Neural cell (in vitro differentiated cells): ENCODE data around the gene RASA1. TPM values are rescaled to one million over a fixed set of nuclear protein-coding genes. Genes with fewer than 3 reads are reported as not detected.
A peak's percentile ranks its signal among the peaks of the same experiment; 100 is the strongest.
"Not testable (repeated sequence)": the region's sequence is repeated elsewhere in the genome, so short reads cannot be mapped to it uniquely, and the experiment has no call there.

Experiments used
- H2AFZ ChIP-seq: fragments of 200-600, 300-800 bp; sonication (generic), shearing (Covaris generic); 2 replicates; pipeline ENCODE4 v1.6.0; 2014; ENCODE audit warnings: low read depth, mild to moderate bottlenecking, antibody characterized with exemption, low read length, moderate library complexity
- H3F3A ChIP-seq: fragments of 200-600 bp; shearing (Covaris generic); 2 replicates; pipeline ENCODE4 v1.6.1; 2016; ENCODE audit warnings: mild to moderate bottlenecking, moderate library complexity, mixed read lengths, antibody characterized with exemption, low read length; ENCODE audit not compliant: insufficient read depth, poor library complexity, severe bottlenecking
- H3K27ac ChIP-seq: fragments of 200-600, 300-800 bp; sonication (generic), shearing (Covaris generic); 2 replicates; pipeline ENCODE4 v1.5.1; 2014; ENCODE audit warnings: mild to moderate bottlenecking, low read length, moderate library complexity
- H3K27me3 ChIP-seq: fragments of 300-800, 200-600 bp; sonication (generic), shearing (Covaris generic); 2 replicates; pipeline ENCODE4 v1.6.0; 2014; ENCODE audit warnings: mild to moderate bottlenecking, low read depth, low read length, moderate library complexity; ENCODE audit not compliant: insufficient read depth
- H3K36me3 ChIP-seq: fragments of 300-800, 200-600 bp; sonication (generic), shearing (Covaris generic); 2 replicates; pipeline ENCODE4 v1.5.1; 2014; ENCODE audit warnings: mild to moderate bottlenecking, antibody characterized with exemption, low read length, moderate library complexity; ENCODE audit not compliant: insufficient read depth
- H3K4me2 ChIP-seq: fragments of 300-800, 200-600 bp; sonication (generic), shearing (Covaris generic); 2 replicates; pipeline ENCODE4 v1.6.0; 2014; ENCODE audit warnings: mild to moderate bottlenecking, low read length
- H3K4me3 ChIP-seq: fragments of 300-800, 200-600 bp; sonication (generic), shearing (Covaris generic); 2 replicates; pipeline ENCODE4 v1.5.1; 2014; ENCODE audit warnings: mild to moderate bottlenecking, low read length, moderate library complexity
- H3K79me2 ChIP-seq: fragments of 200-600 bp; shearing (Covaris generic); replicated peaks from 2 replicates; pipeline ENCODE4 v1.6.0; 2014; ENCODE audit warnings: mild to moderate bottlenecking, low read length, moderate library complexity; ENCODE audit not compliant: insufficient read depth
- H3K9ac ChIP-seq: fragments of 300-800, 200-600 bp; sonication (generic), shearing (Covaris generic); 2 replicates; pipeline ENCODE4 v1.6.1; 2016; ENCODE audit warnings: mild to moderate bottlenecking, low read length, mixed read lengths
- H3K9me2 ChIP-seq: fragments of 200-600 bp; shearing (Covaris generic); 2 replicates; pipeline ENCODE4 v1.6.1; 2016; ENCODE audit warnings: mild to moderate bottlenecking, low read length, mixed read lengths; ENCODE audit not compliant: insufficient read depth
- H3K9me3 ChIP-seq: fragments of 200-600, 300-800 bp; sonication (generic), shearing (Covaris generic); 2 replicates; pipeline ENCODE4 v1.6.1; 2016; ENCODE audit warnings: mild to moderate bottlenecking, mixed run types, low read length, moderate library complexity, mixed read lengths
- H4K20me1 ChIP-seq: fragments of 200-600 bp; shearing (Covaris generic); 2 replicates; pipeline ENCODE4 v1.6.1; 2016; ENCODE audit warnings: mild to moderate bottlenecking, mixed run types; ENCODE audit not compliant: insufficient read depth
- EP300 ChIP-seq: fragments of 450-650 bp; conservative IDR thresholded peaks from 2 replicates; pipeline ENCODE4 v1.6.1; 2014; ENCODE audit warnings: antibody characterized with exemption, mild to moderate bottlenecking, moderate library complexity; ENCODE audit not compliant: poor library complexity, severe bottlenecking
- EZH2 ChIP-seq: fragments of 200-600, 300-800 bp; shearing (Covaris generic), sonication (generic); IDR thresholded peaks from 2 replicates; pipeline ENCODE4 v1.6.1; 2014; ENCODE audit warnings: antibody characterized with exemption, low read length, borderline replicate concordance, mild to moderate bottlenecking; ENCODE audit not compliant: insufficient read depth, poor library complexity, severe bottlenecking
- MXI1 ChIP-seq: fragments of 450-650 bp; conservative IDR thresholded peaks from 2 replicates; pipeline ENCODE4 v1.6.1; 2014; ENCODE audit warnings: antibody characterized with exemption, mild to moderate bottlenecking; ENCODE audit not compliant: poor library complexity, severe bottlenecking
- POLR2AphosphoS5 ChIP-seq: IDR thresholded peaks from 2 replicates; pipeline ENCODE4 v1.6.1; 2012
- RAD21 ChIP-seq: fragments of 450-650 bp; conservative IDR thresholded peaks from 2 replicates; pipeline ENCODE4 v1.6.1; 2014; ENCODE audit warnings: antibody characterized with exemption, mild to moderate bottlenecking, moderate library complexity
- SMC3 ChIP-seq: fragments of 450-650 bp; conservative IDR thresholded peaks from 2 replicates; pipeline ENCODE4 v1.6.1; 2014; ENCODE audit warnings: antibody characterized with exemption, mild to moderate bottlenecking, moderate library complexity; ENCODE audit not compliant: poor library complexity
- TAF1 ChIP-seq: IDR thresholded peaks from 2 replicates; pipeline ENCODE4 v1.6.1; 2012; ENCODE audit warnings: low read depth
- polyA plus RNA-seq: library from polyadenylated mRNA; depleted of rRNA; stranded (reverse); fragments of >200 nt; gene quantifications from 2 replicates; pipeline ENCODE4 v1.2.3, GENCODE V29; 2014
- TF ChIP-seq, protein P1 (sequence below): IDR thresholded peaks from 2 replicates; pipeline ENCODE4 v1.6.1; 2012; ENCODE audit warnings: borderline replicate concordance

RASA1 gene
- polyA plus RNA-seq, 1 donor from 2014 or later: 72.8 TPM

DNA sequence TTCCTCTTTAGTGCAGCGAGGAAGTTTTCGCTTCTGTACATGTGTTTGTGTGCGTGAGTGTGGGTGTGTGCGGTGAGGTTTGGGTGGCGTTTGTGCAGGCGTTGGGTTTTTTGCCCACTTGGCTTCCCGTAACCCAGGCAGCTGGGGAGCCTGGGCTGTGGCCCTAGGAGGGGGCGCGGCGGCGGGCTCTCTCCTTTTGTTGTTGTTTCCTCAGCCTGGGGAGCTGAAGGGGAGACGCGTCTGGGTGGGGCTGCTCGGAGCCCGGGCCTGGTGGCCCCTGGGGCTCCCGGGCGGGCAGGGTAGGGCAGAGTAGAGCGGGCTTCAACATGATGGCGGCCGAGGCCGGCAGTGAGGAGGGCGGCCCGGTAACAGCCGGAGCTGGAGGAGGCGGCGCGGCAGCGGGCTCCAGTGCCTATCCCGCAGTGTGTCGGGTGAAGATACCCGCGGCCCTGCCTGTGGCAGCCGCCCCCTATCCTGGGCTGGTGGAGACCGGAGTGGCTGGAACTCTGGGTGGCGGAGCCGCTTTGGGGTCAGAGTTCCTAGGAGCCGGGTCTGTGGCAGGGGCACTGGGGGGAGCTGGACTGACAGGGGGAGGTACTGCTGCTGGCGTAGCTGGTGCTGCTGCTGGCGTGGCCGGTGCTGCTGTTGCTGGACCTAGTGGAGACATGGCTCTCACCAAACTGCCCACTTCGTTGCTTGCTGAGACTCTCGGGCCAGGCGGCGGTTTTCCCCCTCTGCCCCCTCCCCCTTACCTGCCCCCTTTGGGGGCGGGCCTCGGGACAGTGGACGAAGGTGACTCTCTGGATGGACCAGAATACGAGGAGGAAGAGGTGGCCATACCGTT, 665 bp downstream of the RASA1 start:
- TF ChIP-seq MXI1 (peak; percentile 70), TAF1 (no peak)
- Histone ChIP-seq H3K4me3 (peak overlapping the region; percentile 89), H2AFZ (peak overlapping the region; percentile 77), H4K20me1 (no peaks in the 10 kb centered on the region), H3K27me3 (no peaks in the 10 kb centered on the region), H3K36me3 (no peaks in the 10 kb centered on the region), H3K9me2 (no peaks in the 10 kb centered on the region), H3K27ac (peak overlapping the region; percentile 93), H3K79me2 (peaks cover 49% of the 10 kb centered on the region), H3K4me2 (peak overlapping the region; percentile 81), H3K9ac (peak overlapping the region; percentile 93), H3K9me3 (no peaks in the 10 kb centered on the region), H3F3A (no peaks in the 10 kb centered on the region)

DNA sequence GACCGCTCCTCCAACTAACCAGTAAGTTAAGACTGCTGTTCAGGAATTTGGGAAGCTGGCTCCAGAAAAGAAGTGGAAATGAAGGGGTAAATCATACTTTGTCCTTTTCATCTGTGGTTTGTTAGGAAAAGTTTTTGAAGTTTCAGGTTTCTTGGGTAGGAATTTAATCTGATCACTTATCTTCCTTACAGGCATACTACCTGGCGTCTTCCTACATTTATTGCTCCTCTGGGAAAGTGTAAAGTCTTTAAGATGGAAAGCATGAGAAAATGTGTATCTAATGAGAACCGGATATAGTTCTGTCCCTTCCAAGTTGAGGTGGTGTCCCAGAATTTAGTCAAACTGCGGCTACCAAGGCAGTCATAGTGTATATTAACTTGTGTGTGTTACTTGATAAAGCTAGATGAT, 1.3 kb downstream of the RASA1 start:
- no peaks in the 10 kb centered on the region for H3K36me3 ChIP-seq
- H3K9me3 ChIP-seq: no peaks in the 10 kb centered on the region
- H3F3A ChIP-seq: no peaks in the 10 kb centered on the region
- no peaks in the 10 kb centered on the region for H3K9me2 ChIP-seq
- TF ChIP-seq, protein P1, sequence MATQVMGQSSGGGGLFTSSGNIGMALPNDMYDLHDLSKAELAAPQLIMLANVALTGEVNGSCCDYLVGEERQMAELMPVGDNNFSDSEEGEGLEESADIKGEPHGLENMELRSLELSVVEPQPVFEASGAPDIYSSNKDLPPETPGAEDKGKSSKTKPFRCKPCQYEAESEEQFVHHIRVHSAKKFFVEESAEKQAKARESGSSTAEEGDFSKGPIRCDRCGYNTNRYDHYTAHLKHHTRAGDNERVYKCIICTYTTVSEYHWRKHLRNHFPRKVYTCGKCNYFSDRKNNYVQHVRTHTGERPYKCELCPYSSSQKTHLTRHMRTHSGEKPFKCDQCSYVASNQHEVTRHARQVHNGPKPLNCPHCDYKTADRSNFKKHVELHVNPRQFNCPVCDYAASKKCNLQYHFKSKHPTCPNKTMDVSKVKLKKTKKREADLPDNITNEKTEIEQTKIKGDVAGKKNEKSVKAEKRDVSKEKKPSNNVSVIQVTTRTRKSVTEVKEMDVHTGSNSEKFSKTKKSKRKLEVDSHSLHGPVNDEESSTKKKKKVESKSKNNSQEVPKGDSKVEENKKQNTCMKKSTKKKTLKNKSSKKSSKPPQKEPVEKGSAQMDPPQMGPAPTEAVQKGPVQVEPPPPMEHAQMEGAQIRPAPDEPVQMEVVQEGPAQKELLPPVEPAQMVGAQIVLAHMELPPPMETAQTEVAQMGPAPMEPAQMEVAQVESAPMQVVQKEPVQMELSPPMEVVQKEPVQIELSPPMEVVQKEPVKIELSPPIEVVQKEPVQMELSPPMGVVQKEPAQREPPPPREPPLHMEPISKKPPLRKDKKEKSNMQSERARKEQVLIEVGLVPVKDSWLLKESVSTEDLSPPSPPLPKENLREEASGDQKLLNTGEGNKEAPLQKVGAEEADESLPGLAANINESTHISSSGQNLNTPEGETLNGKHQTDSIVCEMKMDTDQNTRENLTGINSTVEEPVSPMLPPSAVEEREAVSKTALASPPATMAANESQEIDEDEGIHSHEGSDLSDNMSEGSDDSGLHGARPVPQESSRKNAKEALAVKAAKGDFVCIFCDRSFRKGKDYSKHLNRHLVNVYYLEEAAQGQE: no peak
- TF ChIP-seq POLR2AphosphoS5 (no peak), EZH2 (no peak), SMC3 (no peak), EP300 (no peak), RAD21 (no peak)
- H3K4me2 ChIP-seq: peak overlapping the region; percentile 81
- peaks cover 52% of the 10 kb centered on the region for H3K79me2 ChIP-seq
- no peaks in the 10 kb centered on the region for H3K27me3 ChIP-seq
- no peaks in the 10 kb centered on the region for H4K20me1 ChIP-seq
- H3K4me3 ChIP-seq: peak overlapping the region; percentile 89
- peak overlapping the region; percentile 93 for H3K27ac ChIP-seq
- peak overlapping the region; percentile 93 for H3K9ac ChIP-seq
- peak overlapping the region; percentile 77 for H2AFZ ChIP-seq

DNA sequence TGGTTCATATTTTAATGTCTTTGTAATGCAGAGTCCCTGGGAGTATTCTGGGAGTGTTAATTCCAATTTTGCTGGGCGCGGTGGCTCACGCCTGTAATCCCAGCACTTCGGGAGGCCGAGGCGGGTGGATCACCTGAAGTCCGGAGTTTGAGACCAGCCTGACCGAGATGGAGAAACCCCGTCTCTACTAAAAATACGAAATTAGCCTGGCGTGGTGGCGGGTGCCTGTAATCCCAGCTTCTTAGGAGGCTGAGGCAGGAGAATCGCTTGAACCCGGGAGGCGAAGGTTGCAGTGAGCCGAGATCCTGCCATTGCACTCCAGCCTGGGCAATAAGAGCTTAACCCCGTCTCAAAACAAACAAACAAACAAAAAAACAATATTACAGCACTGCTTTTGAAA, 3.2 kb downstream of the RASA1 start:
- not testable (repeated sequence) for H3K4me2 ChIP-seq, H3K36me3 ChIP-seq, H3K27ac ChIP-seq, H3K9me2 ChIP-seq, H3F3A ChIP-seq, H3K27me3 ChIP-seq, H3K9ac ChIP-seq, H2AFZ ChIP-seq, H4K20me1 ChIP-seq, H3K9me3 ChIP-seq
- peak overlapping the region; percentile 89 for H3K4me3 ChIP-seq
- H3K79me2 ChIP-seq: peaks cover 70% of the 10 kb centered on the region
